ENCODE measurements around the gene SESN3. TPM values are rescaled to one million over a fixed set of nuclear protein-coding genes. Genes with fewer than 3 reads are reported as not detected.
"Not testable (repeated sequence)": the region's sequence is repeated elsewhere in the genome, so short reads cannot be mapped to it uniquely, and the experiment has no call there.

The SESN3 gene
- polyA plus RNA-seq, 1 donor: 110 TPM

DNA sequence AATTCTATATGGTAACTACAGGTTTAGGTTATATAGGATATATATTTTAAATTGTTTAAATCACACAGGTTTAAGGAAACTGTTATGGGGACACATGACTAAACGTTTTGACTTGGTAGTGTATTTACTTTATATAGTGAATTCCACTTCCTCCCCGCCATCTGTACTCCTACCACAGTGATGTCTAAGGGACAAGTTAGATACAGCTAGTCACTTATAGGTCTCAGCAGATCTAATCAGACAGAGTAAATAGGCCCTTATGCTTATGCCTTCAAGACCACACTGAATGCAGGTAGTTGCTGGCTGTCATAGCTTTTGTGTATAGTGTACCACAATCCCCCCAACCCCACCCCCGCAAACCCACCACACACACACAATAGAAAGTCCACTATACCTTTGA lies 8.2 kb downstream of the SESN3 start:
- no peak for DNase-seq (ENCODE audit: low read depth)

- no peak for DNase-seq (ENCODE audit: low read depth)
These were observed 11.4 kb downstream of the SESN3 start for GRCh38 chr11:95219599-95219998.

DNA sequence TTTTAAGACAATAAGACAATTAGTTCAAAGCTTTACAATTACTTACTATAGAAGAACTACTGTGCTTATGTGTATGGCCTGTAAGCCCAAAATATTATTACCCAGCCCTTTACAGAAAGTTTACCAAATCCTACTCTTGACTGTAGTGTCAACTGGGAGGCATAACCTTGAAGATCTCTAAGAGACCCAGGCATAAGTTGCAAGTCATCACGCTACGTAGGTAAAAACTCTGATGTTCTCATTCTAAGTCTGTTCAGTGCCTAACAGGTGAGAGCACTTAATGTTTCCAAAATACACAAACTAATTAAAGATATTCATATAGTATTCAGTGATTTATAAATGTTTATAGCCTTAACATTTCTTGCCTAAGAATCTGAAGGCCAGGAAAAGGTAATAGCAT lies 12.9 kb downstream of the SESN3 start:
- no peak for DNase-seq (ENCODE audit: low read depth)

- DNase-seq (ENCODE audit: low read depth): no peak
These were observed 18.4 kb downstream of the SESN3 start for GRCh38 chr11:95212609-95213008.

- not testable (repeated sequence) for DNase-seq (ENCODE audit: low read depth)
These were observed 21.5 kb downstream of the SESN3 start for GRCh38 chr11:95209535-95209934.

- DNase-seq (ENCODE audit: low read depth): no peak
These were observed 30.1 kb downstream of the SESN3 start for GRCh38 chr11:95200781-95201457.

DNA sequence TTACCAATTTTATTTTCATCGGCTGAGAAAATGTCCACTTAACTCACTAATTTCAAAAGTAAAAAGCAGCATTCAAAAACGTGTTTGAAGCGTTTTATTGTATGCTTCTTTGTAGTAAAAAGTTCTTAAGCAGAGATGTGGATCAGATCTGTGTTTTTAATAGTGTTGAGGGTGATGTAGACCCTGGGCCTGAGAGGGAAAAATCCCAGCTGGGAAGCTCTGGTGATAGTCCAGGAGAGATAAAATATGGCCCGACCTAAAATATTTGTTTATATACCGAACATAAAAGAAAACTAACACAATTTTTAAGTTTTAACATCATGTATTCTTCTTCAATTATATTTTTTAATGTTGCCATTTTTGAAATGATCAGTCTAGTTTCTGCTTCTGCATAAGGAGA lies 35.2 kb downstream of the SESN3 start:
- DNase-seq (ENCODE audit: low read depth): no peak

DNA sequence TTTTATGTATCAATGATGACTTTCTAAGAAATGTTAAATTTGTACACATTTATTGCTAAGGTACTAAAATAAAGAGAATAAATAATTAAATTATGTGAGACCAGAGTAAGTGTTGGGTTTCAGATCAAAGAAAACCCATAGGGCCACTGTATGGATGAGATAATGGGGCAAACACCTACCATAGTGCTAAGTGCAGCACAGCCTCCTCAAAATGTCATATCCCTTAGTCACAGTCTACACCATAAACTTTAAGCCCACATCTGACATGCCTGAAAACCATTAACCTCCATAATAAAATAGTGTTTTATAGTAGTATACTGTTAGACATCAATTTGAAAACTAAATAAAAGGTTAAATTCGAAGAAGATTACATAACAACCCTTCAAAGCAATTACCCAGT lies 37.5 kb downstream of the SESN3 start:
- DNase-seq (ENCODE audit: low read depth): no peak

DNA sequence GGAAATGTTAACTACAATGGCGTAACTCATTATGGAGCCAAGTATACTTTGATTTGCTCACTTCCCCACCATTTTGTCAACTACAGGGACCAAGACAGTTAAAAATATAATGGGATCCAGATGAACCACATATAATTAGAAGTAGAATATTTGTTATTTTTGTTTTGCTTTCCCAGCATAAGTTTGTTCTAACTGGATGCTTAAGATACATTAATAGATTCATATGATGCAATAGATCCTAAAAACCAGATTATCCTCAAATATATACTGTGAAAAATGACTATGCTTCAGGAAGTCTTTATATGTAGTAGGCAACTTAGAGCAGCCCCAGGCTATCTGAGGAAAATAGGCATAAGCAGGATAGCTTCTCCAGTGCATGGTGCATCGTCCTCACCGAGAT lies 38.3 kb downstream of the SESN3 start:
- DNase-seq (ENCODE audit: low read depth): no peak

- no peak for DNase-seq (ENCODE audit: low read depth)
These were observed 43.3 kb downstream of the SESN3 start for GRCh38 chr11:95187723-95188122.

- no peak for DNase-seq (ENCODE audit: low read depth)
These were observed 48.6 kb downstream of the SESN3 start for GRCh38 chr11:95182397-95182796.

DNA sequence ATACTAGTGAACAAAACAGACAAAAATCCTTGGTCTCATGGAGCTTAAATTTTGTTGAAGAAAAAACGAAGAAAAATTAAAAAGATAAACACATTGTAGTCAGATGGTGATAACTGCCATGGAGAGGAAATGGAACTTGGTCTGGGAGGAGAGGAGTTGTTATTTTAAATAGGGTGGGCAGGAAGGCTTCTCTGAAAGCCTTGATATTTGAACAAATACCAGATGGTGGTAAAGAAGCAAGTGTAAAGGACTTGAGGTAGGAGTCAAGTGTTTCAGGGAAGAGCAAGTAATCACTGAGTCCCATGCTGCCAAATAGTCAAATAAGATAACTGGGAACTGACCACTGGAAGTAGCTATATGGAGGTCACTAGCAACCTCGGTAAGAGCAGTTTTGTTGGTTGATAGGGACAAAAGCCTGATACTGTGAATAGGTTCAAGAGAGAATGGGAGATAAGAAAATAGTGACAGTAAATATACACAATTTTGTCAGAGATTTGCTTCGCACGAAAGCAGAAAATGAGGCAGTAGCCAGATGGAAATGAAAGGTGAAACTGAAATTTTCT lies 55.1 kb downstream of the SESN3 start:
- DNase-seq (ENCODE audit: low read depth): no peak

DNA sequence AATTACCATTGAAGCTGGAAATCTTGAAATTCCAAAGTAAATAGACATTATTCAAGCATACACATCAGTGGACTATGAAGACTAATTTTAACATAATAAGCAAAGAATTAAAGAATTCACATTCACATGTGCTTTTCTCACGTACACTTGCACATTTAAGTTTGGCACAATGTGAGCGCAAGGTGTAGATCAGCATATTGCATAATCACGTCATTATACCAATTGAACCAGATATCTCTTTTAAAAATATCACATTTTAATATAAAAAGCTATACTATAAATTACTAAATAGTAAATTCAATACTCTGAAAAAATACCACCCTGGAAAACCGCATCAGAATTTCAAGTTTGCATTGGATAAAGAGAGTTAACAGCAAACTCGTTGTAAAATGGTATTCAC lies 60.7 kb downstream of the SESN3 start:
- DNase-seq (ENCODE audit: low read depth): no peak

GRCh38 chr11:95166781-95167180 lies 64.2 kb downstream of the SESN3 start:
- no peak for DNase-seq (ENCODE audit: low read depth)

- no peak for DNase-seq (ENCODE audit: low read depth)
These were observed 65.4 kb downstream of the SESN3 start for GRCh38 chr11:95165638-95166037.

DNA sequence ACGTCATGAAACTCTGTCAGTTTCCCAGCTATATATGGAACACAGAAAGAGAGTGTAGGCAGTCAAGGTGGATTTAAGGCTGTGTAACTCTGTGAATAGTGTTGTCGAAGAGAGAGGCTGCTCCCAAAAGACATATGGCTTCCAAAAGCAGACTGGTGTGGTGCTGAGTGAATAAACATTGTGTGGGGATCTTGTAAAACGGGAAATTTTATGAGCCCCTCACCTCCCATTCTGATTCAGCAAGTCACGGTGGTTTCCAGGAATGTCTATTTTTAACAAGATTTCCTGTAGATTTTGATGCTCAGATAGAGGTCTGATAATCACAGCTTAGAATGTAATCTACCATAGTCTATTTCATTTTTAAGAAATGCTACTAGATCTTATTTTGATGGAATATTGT lies 67.9 kb downstream of the SESN3 start:
- no peak for DNase-seq (ENCODE audit: low read depth)

GRCh38 chr11:95161248-95161647 lies 69.8 kb downstream of the SESN3 start:
- no peak for DNase-seq (ENCODE audit: low read depth)

GRCh38 chr11:95157824-95158223 lies 73.2 kb downstream of the SESN3 start:
- DNase-seq (ENCODE audit: low read depth): no peak

GRCh38 chr11:95156916-95157541 lies 74.0 kb downstream of the SESN3 start:
- no peak for DNase-seq (ENCODE audit: low read depth)

- no peak for DNase-seq (ENCODE audit: low read depth)
These were observed 74.8 kb downstream of the SESN3 start for GRCh38 chr11:95156133-95156721.

- no peak for DNase-seq (ENCODE audit: low read depth)
These were observed 75.6 kb downstream of the SESN3 start for GRCh38 chr11:95155385-95155784.

DNA sequence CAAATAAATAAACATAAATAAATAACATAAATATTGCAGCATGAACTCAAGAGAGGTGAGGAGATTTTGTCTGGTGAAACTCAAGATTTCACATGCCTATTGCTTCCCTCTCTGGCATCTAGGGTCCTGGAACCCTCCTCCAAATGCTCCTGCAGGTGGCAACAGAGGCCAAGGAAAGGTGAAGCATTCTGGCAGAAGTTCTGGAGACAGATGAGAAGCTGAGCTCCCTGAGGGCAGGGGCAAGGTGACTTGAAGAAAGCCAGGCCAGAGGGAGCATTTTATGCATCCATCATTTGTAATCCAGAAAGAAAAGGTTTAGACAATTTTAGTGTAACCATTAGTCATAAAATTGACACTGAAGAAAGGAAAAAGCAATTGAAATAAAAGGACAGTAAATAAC lies 76.5 kb downstream of the SESN3 start:
- DNase-seq (ENCODE audit: low read depth): no peak

GRCh38 chr11:95153857-95154246 lies 77.2 kb downstream of the SESN3 start:
- no peak for DNase-seq (ENCODE audit: low read depth)

All from forelimb muscle (tissue), 1 donor.